ENCODE data around the gene TAF11L5. TPM values are rescaled to one million over a fixed set of nuclear protein-coding genes. Genes with fewer than 3 reads are reported as not detected.
"Not testable (repeated sequence)": the region's sequence is repeated elsewhere in the genome, so short reads cannot be mapped to it uniquely, and the experiment has no call there.

The TAF11L5 gene
- not detected for total RNA-seq

- not testable (repeated sequence) for DNase-seq (ENCODE audit: low spot score)
Measured at GRCh38 chr5:17524935-17525334, at the start of gene TAF11L5. TAF11L5 (plus strand) TSS chr5:17525235.

- DNase-seq (ENCODE audit: low spot score), result no peak
Measured at GRCh38 chr5:17477043-17477442, 48.0 kb upstream of the TAF11L5 start.

GRCh38 chr5:17477573-17478265 is 47.3 kb upstream of the TAF11L5 start:
- no peak for DNase-seq (ENCODE audit: low spot score)

GRCh38 chr5:17481378-17481777 is 43.7 kb upstream of the TAF11L5 start:
- DNase-seq (ENCODE audit: low spot score), result no peak

- no peak for DNase-seq (ENCODE audit: low spot score)
Measured at GRCh38 chr5:17482790-17483189, 42.2 kb upstream of the TAF11L5 start.

- DNase-seq (ENCODE audit: low spot score), result not testable (repeated sequence)
Measured at GRCh38 chr5:17486464-17487173, 38.4 kb upstream of the TAF11L5 start.

GRCh38 chr5:17487174-17487512 is 37.9 kb upstream of the TAF11L5 start:
- no peak for DNase-seq (ENCODE audit: low spot score)

- DNase-seq (ENCODE audit: low spot score), result not testable (repeated sequence)
Measured at GRCh38 chr5:17491257-17491656, 33.8 kb upstream of the TAF11L5 start.

GRCh38 chr5:17492770-17493169 is 32.3 kb upstream of the TAF11L5 start:
- DNase-seq (ENCODE audit: low spot score), result no peak

- DNase-seq (ENCODE audit: low spot score), result no peak
Measured at GRCh38 chr5:17497446-17497845, 27.6 kb upstream of the TAF11L5 start.

- DNase-seq (ENCODE audit: low spot score), result not testable (repeated sequence)
Measured at GRCh38 chr5:17497931-17498330, 27.1 kb upstream of the TAF11L5 start, which contains the start of gene TAF11L2. TAF11L2 (plus strand) TSS chr5:17498231.

- DNase-seq (ENCODE audit: low spot score), result no peak
Measured at GRCh38 chr5:17511775-17512325, 13.2 kb upstream of the TAF11L5 start.

GRCh38 chr5:17517526-17517925 is 7.5 kb upstream of the TAF11L5 start:
- peak; percentile 65 for DNase-seq (ENCODE audit: low spot score)

- not testable (repeated sequence) for DNase-seq (ENCODE audit: low spot score)
Measured at GRCh38 chr5:17518067-17518466, 7.0 kb upstream of the TAF11L5 start, which contains the start of gene TAF11L3. TAF11L3 (plus strand) TSS chr5:17518367.

GRCh38 chr5:17519508-17519907 is 5.5 kb upstream of the TAF11L5 start:
- not testable (repeated sequence) for DNase-seq (ENCODE audit: low spot score)

GRCh38 chr5:17521501-17521900 is 3.5 kb upstream of the TAF11L5 start, which contains the start of gene TAF11L4:
TAF11L4 (plus strand) TSS chr5:17521801.
- DNase-seq (ENCODE audit: low spot score), result not testable (repeated sequence)

- DNase-seq (ENCODE audit: low spot score), result peak; percentile 64
Measured at GRCh38 chr5:17526504-17526903, 1.5 kb downstream of the TAF11L5 start.

- DNase-seq (ENCODE audit: low spot score), result not testable (repeated sequence)
Measured at GRCh38 chr5:17528369-17528768, 3.3 kb downstream of the TAF11L5 start, which contains the start of gene TAF11L6. TAF11L6 (plus strand) TSS chr5:17528669.
